Tibial artery (tissue), 4 donors: ENCODE data around the gene FNTB.

Source experiments
- DNase-seq, 2 donors: peaks; one replicate each; pipeline ENCODE4 v3.0.0-alpha.2; 2019
- H3K27ac ChIP-seq, 2 donors: fragments of 200-600 bp; sonication (generic) in 1 of 2; 1 replicate in 1 of 2; 2 replicates in 1 of 2; pipeline ENCODE4 v1.5.1; 2018 to 2019; ENCODE audit warnings: mild to moderate bottlenecking in 1 of 2
- H3K27me3 ChIP-seq, 2 donors: fragments of 200-600 bp; sonication (generic) in 1 of 2; one replicate each; pipeline versions ENCODE4 v1.5.1 to v1.6.0; 2016 to 2019
- H3K36me3 ChIP-seq, 3 donors: fragments of 200-600 bp; sonication (generic) in 2 of 3; one replicate each; pipeline ENCODE4 v1.5.1; 2016 to 2019; ENCODE audit warnings: mild to moderate bottlenecking in 2 of 3
- H3K4me1 ChIP-seq, 4 donors: fragments of 200-600 bp; sonication (generic) in 2 of 4; 1 replicate in 3 of 4; 2 replicates in 1 of 4; pipeline ENCODE4 v1.5.1; 2016 to 2019
- H3K4me3 ChIP-seq, 2 donors: fragments of 200-600 bp; sonication (generic) in 1 of 2; 1 replicate in 1 of 2; 2 replicates in 1 of 2; pipeline ENCODE4 v1.5.1; 2018 to 2019; ENCODE audit warnings: mild to moderate bottlenecking in 2 of 2
- H3K9me3 ChIP-seq, 3 donors: fragments of 200-600 bp; sonication (generic) in 1 of 3; one replicate each; pipeline ENCODE4 v1.5.1; 2016 to 2019
- intact Hi-C: fragments of 100-400 bp; cut with DNase I; formaldehyde crosslinking; loops from one replicate; pipeline ENCODE4 v1.15.0; 2023; ENCODE audit warnings: low total_unique reads
- TF ChIP-seq, protein P1 (sequence below), 2 experiments: fragments of 200-600 bp in 1 of 2; fragments of 450-650 bp in 1 of 2; IDR thresholded peaks; one replicate each; pipeline ENCODE4 v1.5.1; 2017 to 2019; ENCODE audit warnings: antibody characterized with exemption in 2 of 2, mild to moderate bottlenecking in 1 of 2, moderate library complexity in 1 of 2

Gene FNTB

DNA sequence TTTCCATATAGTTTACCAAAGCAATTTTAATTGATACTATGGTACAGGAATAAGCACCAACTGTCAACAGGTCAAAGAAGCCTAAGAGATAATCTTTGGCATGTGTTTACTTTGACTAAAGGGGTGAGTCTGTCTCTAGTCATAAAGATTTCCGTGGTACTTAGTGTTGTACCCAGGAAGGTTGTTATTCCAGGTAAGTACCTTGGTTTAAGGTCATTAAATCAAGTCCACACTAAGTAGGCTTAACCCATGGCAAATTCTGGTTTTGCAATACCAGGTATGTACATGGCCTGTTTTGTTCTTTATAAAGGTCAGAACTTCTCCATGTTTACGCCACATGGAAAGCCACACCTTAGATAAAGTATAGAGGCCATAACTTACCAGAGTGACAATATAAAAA is 105.7 kb downstream of the FNTB start:
- no peak overlapping the region for H3K4me3 ChIP-seq
- H3K9me3 ChIP-seq, result no peaks in the 10 kb centered on the region
- no peak overlapping the region for H3K27ac ChIP-seq

GRCh38 chr14:65095633-65096205 is 109.0 kb downstream of the FNTB start:
- intact Hi-C loops, result no loop called here
- no peaks in the 10 kb centered on the region for H3K27me3 ChIP-seq
- H3K36me3 ChIP-seq, result peaks cover 26 to 34% (median 32%) of the 10 kb centered on the region in 3 donors
- peak overlapping the region; percentile 60 to 72 for H3K27ac ChIP-seq
- peaks cover 4 to 70% (median 41%) of the 10 kb centered on the region in 4 donors for H3K4me1 ChIP-seq
- peak; percentile 76 to 91 for DNase-seq
- H3K4me3 ChIP-seq, result no peak overlapping the region
- no peaks in the 10 kb centered on the region for H3K9me3 ChIP-seq
- TF ChIP-seq, protein P1, sequence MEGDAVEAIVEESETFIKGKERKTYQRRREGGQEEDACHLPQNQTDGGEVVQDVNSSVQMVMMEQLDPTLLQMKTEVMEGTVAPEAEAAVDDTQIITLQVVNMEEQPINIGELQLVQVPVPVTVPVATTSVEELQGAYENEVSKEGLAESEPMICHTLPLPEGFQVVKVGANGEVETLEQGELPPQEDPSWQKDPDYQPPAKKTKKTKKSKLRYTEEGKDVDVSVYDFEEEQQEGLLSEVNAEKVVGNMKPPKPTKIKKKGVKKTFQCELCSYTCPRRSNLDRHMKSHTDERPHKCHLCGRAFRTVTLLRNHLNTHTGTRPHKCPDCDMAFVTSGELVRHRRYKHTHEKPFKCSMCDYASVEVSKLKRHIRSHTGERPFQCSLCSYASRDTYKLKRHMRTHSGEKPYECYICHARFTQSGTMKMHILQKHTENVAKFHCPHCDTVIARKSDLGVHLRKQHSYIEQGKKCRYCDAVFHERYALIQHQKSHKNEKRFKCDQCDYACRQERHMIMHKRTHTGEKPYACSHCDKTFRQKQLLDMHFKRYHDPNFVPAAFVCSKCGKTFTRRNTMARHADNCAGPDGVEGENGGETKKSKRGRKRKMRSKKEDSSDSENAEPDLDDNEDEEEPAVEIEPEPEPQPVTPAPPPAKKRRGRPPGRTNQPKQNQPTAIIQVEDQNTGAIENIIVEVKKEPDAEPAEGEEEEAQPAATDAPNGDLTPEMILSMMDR (IDR thresholded peaks at IDR 0.05), result no peak

More for the DNA sequence above, 105.7 kb downstream of the FNTB start:
- intact Hi-C loops, result no loop called here
- DNase-seq, result no peak
- H3K4me1 ChIP-seq, result peaks cover 4 to 37% (median 29%) of the 10 kb centered on the region in 4 donors
- TF ChIP-seq, protein P1 (IDR thresholded peaks at IDR 0.05), result no peak
- H3K36me3 ChIP-seq, result peaks cover 38 to 65% (median 54%) of the 10 kb centered on the region in 3 donors
- no peaks in the 10 kb centered on the region for H3K27me3 ChIP-seq

- DNase-seq, result peak in 1 of 2 donors; percentile 48
- no peaks in the 10 kb centered on the region for H3K9me3 ChIP-seq
- H3K27ac ChIP-seq, result peak overlapping the region; percentile 60 to 72
- H3K4me3 ChIP-seq, result no peak overlapping the region
- intact Hi-C loops, result no loop called here
- peaks cover 4 to 77% (median 48%) of the 10 kb centered on the region in 4 donors for H3K4me1 ChIP-seq
- H3K27me3 ChIP-seq, result no peaks in the 10 kb centered on the region
- TF ChIP-seq, protein P1 (IDR thresholded peaks at IDR 0.05), result no peak
- H3K36me3 ChIP-seq, result peaks cover 24 to 26% (median 25%) of the 10 kb centered on the region in 3 donors
Measured at GRCh38 chr14:65096323-65097089, 109.8 kb downstream of the FNTB start.

DNA sequence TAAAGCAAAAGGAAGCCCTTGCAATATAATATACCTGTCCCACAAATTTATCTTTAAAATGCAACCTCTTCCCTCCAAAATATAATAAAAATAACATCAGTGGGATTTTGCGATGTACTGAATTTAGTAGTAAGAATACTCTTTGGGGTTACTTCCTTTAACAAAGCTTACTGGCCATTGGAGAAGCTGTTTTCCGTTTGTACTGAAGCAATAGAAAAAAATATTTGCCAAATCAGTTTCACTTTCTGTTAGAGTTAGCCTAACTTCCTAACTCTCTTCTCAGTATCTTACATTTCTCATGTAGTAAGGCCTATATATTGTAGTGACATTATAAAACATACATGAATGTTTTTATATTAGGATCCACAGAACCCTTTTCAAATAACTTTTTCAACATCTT is 111.9 kb downstream of the FNTB start:
- no peaks in the 10 kb centered on the region for H3K9me3 ChIP-seq
- peak overlapping the region in 1 of 2 donors; percentile 1 for H3K4me3 ChIP-seq
- peak overlapping the region in 1 of 2 donors; percentile 29 for H3K27ac ChIP-seq
- no peak for DNase-seq
- no peaks in the 10 kb centered on the region for H3K27me3 ChIP-seq
- H3K36me3 ChIP-seq, result peaks cover 4 to 5% (median 4%) of the 10 kb centered on the region in 3 donors
- H3K4me1 ChIP-seq, result peaks cover 4 to 85% (median 51%) of the 10 kb centered on the region in 4 donors
- intact Hi-C loops, result no loop called here
- TF ChIP-seq, protein P1 (IDR thresholded peaks at IDR 0.05), result no peak

DNA sequence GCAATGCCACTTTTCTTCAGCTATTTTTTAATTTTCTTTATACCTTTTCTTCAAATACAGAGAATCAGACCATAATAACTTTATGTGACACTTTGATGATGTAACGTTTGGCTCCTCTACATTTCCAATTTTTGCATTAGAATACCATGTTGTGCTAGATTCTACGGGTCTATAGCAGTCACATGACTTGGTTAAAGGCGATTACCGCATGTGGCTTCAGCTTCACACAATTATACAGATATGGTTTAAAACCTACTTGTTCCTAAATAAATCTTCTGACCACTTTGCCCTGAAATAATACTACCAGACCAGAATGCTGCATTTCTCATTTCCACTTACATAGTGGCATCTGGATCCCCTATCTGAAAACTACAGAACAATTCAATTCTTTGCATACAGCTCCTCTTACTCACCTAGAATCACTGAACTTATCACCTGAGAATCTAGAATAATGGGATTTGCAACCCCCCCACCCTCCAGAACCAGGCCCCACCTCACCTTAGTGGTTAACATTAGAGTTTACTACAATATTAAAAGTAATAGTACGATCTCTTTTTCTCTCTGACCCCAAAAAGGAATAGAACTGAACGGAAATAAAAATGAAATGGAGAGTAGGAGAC is 114.3 kb downstream of the FNTB start:
- Histone ChIP-seq H3K4me3 (peak overlapping the region; percentile 87 to 96), H3K9me3 (no peaks in the 10 kb centered on the region), H3K36me3 (no peaks in the 10 kb centered on the region), H3K27me3 (no peaks in the 10 kb centered on the region), H3K4me1 (peaks cover 0 to 61% (median 34%) of the 10 kb centered on the region in 4 donors), H3K27ac (peak overlapping the region; percentile 89 to 93)
- DNase-seq, result no peak
- intact Hi-C loops, result no loop called here
- TF ChIP-seq, protein P1 (IDR thresholded peaks at IDR 0.05), result no peak
